GM18511 (cell line): ENCODE measurements around the gene SLMAP.
A peak's percentile ranks its signal among the peaks of the same experiment; 100 is the strongest.

Experiments
- ATAC-seq: cut with Tn5 transposase; IDR thresholded peaks from one replicate; pipeline ENCODE4 v1.9.1; 2021; ENCODE audit warnings: mild to moderate bottlenecking, moderate library complexity; ENCODE audit not compliant: unreplicated experiment

Gene SLMAP, protein sequence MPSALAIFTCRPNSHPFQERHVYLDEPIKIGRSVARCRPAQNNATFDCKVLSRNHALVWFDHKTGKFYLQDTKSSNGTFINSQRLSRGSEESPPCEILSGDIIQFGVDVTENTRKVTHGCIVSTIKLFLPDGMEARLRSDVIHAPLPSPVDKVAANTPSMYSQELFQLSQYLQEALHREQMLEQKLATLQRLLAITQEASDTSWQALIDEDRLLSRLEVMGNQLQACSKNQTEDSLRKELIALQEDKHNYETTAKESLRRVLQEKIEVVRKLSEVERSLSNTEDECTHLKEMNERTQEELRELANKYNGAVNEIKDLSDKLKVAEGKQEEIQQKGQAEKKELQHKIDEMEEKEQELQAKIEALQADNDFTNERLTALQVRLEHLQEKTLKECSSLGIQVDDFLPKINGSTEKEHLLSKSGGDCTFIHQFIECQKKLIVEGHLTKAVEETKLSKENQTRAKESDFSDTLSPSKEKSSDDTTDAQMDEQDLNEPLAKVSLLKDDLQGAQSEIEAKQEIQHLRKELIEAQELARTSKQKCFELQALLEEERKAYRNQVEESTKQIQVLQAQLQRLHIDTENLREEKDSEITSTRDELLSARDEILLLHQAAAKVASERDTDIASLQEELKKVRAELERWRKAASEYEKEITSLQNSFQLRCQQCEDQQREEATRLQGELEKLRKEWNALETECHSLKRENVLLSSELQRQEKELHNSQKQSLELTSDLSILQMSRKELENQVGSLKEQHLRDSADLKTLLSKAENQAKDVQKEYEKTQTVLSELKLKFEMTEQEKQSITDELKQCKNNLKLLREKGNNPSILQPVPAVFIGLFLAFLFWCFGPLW

GRCh38 chr3:57755741-57756527, at the start of gene SLMAP:
TSS of gene SLMAP (plus strand) at chr3:57756309. CDS start at chr3:57757652, 1,343 bp downstream.
- ATAC-seq: peak; percentile 95

- no peak for ATAC-seq
Observed at GRCh38 chr3:57706462-57706861, 49.6 kb upstream of the SLMAP start.

- no peak for ATAC-seq
Observed at GRCh38 chr3:57709031-57709430, 47.1 kb upstream of the SLMAP start.

GRCh38 chr3:57709559-57709958, 46.5 kb upstream of the SLMAP start:
- no peak for ATAC-seq

GRCh38 chr3:57715686-57716085, 40.4 kb upstream of the SLMAP start:
- no peak for ATAC-seq

DNA sequence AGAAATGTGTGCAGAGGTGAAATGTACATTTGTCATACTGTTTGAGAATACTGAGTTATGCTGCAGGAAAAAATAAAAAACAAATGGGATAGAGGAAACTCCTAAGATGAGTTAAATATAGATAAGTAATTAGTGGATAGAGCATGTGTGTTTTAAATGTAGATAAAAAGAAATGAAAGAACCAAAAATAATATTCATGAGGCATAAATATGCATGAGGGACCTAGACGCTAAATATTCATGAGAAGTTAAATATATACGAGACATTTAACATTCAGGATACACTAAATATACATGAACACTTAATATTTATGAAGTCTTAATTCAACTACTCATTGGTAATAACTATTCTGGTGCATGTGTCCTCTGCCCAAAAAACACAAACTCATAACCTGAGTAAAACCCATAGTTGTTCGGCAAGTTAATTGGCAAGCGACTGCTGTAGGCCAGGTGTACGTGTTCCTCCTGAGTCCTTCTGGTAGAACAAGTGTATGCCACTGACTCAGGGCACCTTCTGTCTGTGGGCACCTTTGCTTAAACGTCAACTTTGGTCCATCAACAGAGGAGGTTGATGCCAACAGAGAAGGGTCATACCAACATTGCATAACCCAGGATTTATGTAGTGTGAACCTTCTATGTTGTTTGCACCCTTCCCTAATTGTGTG, 38.8 kb upstream of the SLMAP start:
- no peak for ATAC-seq

DNA sequence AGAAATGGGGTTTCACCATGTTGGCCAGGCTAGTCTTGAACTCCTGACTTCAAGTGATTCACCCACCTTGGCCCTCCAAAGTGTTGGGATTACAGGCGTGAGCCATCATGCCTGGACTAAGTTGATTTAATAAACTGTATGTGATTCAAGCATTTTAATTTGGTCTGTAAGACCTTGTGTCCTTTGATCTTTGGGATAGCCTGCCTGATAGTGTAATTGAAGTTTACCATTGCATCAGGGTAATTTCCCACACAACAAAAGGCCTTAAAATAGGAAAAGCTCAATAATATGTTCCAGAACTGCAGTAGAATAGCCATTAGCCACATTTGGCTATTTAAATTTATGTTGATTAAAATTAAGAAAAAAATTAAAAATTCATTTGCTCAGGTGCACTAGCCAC, 38.0 kb upstream of the SLMAP start:
- ATAC-seq: no peak

- no peak for ATAC-seq
Observed at GRCh38 chr3:57726397-57726796, 29.7 kb upstream of the SLMAP start.

DNA sequence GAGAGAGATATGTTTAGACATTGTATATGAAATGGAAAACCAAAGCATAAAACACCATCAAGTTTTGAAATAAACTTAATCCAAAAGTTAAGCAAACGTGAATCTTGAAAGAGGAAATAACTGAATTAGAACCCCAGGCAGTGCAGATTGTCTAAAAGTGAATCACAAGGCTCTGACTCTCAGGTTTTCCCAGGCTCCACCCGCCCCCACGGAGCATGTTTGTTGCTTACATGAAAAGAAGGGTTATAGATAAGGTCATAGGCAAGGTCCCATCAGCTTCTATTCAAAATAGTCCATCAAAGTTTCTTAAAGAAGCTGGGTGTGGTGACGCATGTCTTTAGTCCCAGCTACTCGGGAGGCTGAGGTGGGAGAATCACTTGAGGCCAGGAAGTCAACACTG, 29.0 kb upstream of the SLMAP start:
- ATAC-seq: no peak

DNA sequence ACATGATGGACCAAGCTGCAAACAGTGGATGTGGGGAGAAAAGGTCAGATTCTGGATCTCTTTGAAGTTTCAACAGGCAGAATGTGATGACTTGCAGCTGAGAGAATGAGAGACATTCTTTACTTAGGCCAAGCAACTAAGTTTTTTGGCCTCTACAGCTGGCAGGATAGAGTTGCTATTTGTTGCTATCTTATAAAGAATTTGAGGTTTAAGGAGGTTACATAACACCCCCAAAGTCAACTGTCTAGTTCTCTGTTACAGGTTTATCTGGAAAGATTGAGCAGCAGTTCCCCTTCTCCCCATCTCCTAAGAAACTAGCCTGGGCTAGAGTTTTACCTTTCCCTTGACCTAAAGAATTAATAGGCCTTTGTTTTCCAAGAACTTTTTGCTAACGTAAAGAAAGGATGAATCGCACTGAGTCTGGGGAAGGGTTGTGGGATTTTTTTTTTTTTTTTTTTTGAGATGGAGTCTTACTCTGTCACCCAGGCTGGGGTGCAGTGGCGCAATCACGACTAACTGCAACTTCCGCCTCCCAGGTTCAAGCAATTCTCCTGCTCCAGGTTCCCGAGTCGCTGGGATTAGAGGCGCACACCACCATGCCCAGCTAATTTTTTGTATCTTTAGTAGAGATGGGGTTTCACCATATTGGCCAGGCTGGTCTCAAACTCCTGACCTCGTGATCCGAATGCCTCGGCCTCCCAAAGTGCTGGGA, 26.6 kb upstream of the SLMAP start:
- no peak for ATAC-seq

DNA sequence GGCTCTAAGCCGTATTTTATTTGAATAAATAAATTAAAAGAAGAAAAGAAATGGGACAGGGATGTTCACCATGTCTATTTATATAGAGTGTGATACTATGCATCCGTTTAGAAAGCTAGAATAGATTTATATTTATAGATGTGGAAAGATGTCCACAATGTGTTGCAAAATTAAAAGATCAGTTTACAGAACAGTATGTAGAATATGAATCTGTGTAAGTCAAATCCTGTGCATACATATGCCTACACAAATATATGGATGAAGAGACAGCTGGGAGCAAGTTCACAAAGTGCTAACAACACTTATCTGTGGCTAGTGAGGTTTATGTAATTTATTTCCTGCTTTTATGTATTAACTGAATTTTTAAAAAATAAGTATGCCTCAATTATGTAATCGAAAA, 25.4 kb upstream of the SLMAP start:
- ATAC-seq: no peak

- no peak for ATAC-seq
Observed at GRCh38 chr3:57731311-57731710, 24.8 kb upstream of the SLMAP start.

GRCh38 chr3:57733790-57734189, 22.3 kb upstream of the SLMAP start:
- no peak for ATAC-seq

DNA sequence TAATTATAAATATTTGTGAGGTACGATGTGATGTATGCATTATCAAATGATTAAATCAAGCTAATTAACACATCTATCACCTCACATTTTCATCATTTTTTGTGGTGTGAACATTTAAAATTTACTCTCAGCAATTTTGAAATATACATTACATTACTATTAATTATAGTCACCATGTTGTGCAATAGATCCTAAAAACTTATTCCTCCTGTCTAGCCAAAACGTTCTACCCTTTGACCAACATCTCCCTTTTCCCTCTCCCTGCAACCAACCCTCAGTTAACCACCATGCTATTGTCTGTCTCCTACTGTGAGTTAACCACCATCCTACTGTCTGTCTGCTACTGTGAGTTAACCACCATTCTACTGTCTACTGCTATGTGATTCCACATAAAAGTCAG, 20.7 kb upstream of the SLMAP start:
- ATAC-seq: no peak

DNA sequence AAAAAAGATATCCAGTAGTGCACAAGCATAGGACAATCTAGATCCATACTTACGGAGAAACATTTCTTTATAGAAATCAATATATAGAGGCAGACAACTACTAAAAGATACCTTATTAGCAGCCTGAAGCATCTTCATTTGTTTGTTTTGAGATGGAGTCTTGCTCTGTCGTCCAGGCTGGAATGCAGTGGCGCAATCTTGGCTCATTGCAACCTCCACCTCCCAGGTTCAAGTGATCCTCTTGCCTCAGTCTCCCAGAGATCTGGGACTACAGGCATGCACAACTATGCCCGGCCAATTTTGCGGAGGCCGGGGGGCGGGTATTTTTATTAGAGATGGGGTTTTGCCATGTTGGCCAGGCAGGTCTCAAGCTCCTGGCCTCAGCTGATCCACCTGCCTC, 18.3 kb upstream of the SLMAP start:
- ATAC-seq: no peak

DNA sequence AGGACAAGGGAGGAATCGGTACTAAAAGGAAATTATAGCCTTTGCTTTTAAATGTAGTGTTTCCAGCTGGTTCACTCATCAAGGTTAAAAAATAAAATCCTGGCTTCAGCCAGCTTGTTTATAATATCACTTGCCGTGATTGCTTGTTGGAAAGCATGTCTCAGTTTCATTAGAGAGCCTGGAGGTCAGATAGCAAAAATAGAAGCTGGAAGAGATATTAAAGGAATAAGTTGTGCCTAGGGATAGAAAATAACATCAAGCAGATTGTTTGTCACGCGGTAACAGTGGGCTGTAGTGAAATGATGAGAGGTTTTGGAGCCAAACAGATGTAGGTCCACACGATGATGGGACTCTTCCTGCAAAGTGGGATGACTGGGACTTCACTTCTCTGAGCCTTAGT, 17.7 kb upstream of the SLMAP start:
- no peak for ATAC-seq

DNA sequence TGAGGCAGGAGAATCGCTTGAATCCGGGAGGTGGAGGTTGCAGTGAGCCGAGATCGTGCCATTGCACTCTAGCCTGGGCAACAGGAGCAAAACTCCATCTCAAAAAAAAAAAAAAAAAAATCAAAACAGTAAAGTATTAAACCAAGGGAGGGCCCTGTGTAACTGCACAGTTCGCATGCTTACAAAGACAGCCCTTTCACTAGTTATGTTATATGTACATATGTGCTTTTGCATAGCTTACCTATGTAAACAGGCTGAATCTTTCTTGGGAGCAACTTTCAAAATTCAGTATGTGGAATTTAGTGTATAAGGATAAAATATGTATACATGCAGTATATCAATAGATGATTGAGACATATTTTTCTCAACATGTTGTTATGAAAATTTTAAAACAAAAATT, 16.1 kb upstream of the SLMAP start:
- ATAC-seq: no peak

- ATAC-seq: no peak
Observed at GRCh38 chr3:57743496-57743895, 12.6 kb upstream of the SLMAP start.

- ATAC-seq: no peak
Observed at GRCh38 chr3:57745101-57745500, 11.0 kb upstream of the SLMAP start.
